K562 (cell line): ENCODE measurements around the gene CPA2. TPM values are rescaled to one million over a fixed set of nuclear protein-coding genes. Genes with fewer than 3 reads are reported as not detected.

Experiments used
- CEBPB ChIP-seq: fragments of 450-650 bp; IDR thresholded peaks from 2 replicates; pipeline ENCODE4 v1.6.1; 2016; ENCODE audit warnings: missing genetic modification characterization, missing compliant biosample characterization
- CTCFL ChIP-seq: IDR thresholded peaks from 2 replicates; pipeline ENCODE4 v1.6.1; 2011; ENCODE audit warnings: borderline replicate concordance, low read depth, mild to moderate bottlenecking, moderate library complexity, low read length; ENCODE audit not compliant: insufficient read depth, poor library complexity, severe bottlenecking
- ESRRA ChIP-seq: fragments of 450-650 bp; IDR thresholded peaks from 2 replicates; pipeline ENCODE4 v1.6.1; 2014; ENCODE audit warnings: low read depth, mild to moderate bottlenecking, moderate library complexity, borderline replicate concordance
- FUS ChIP-seq: fragments of 200-400 bp; formaldehyde crosslinking; optimal IDR thresholded peaks from 2 replicates; pipeline ENCODE3; 2017; ENCODE audit warnings: low read depth, low read length
- KAT8 ChIP-seq: fragments of 450-650 bp; IDR thresholded peaks from 2 replicates; pipeline ENCODE4 v1.6.1; 2016; ENCODE audit warnings: low read depth, mild to moderate bottlenecking
- KDM4B ChIP-seq, 2 experiments: fragments of 450-650 bp in 1 of 2; sonication (generic) in 1 of 2; IDR thresholded peaks; 2 replicates each; pipeline ENCODE4 v1.6.1; 2016 to 2017; ENCODE audit warnings: borderline replicate concordance in 2 of 2, antibody characterized with exemption in 1 of 2, low read depth in 1 of 2, mild to moderate bottlenecking in 1 of 2
- KLF13 ChIP-seq: fragments of 450-650 bp; IDR thresholded peaks from 2 replicates; pipeline ENCODE4 v1.6.1; 2016; ENCODE audit warnings: missing genetic modification characterization, low read depth, mild to moderate bottlenecking, missing compliant biosample characterization, moderate library complexity, borderline replicate concordance
- KLF16 ChIP-seq: IDR thresholded peaks from 2 replicates; pipeline ENCODE4 v1.6.1; 2016; ENCODE audit warnings: antibody characterized with exemption
- NFIX ChIP-seq: fragments of 250-450 bp; sonication (Bioruptor Pico); IDR thresholded peaks from 2 replicates; pipeline ENCODE4 v1.4.0; 2020; ENCODE audit warnings: low read depth, mild to moderate bottlenecking, moderate library complexity
- POLR2AphosphoS2 ChIP-seq: IDR thresholded peaks from 2 replicates; pipeline ENCODE4 v1.6.1; 2012; ENCODE audit warnings: low read length, improper control_type of control experiment
- RREB1 ChIP-seq: fragments of 250-450 bp; sonication (Bioruptor Pico); IDR thresholded peaks from 2 replicates; pipeline ENCODE4 v1.4.0; 2020
- SNIP1 ChIP-seq: fragments of 450-650 bp; IDR thresholded peaks from 2 replicates; pipeline ENCODE4 v1.7.1; 2017; ENCODE audit warnings: low read depth, mild to moderate bottlenecking
- SRSF1 ChIP-seq: fragments of 200-400 bp; formaldehyde crosslinking; IDR thresholded peaks from 2 replicates; pipeline ENCODE4 v1.6.1; 2017; ENCODE audit warnings: mild to moderate bottlenecking, low read depth, low read length, moderate library complexity
- SRSF7 ChIP-seq: fragments of 200-400 bp; formaldehyde crosslinking; optimal IDR thresholded peaks from 2 replicates; pipeline ENCODE3; 2017; ENCODE audit warnings: mild to moderate bottlenecking, low read depth, low read length
- ZBED1 ChIP-seq: IDR thresholded peaks from 2 replicates; pipeline ENCODE4 v1.6.1; 2014
- ZFP91 ChIP-seq: sonication (generic); formaldehyde crosslinking; IDR thresholded peaks from 2 replicates; pipeline ENCODE4 v1.8.0; 2022; ENCODE audit warnings: mild to moderate bottlenecking, missing genetic modification reagents
- ZNF174 ChIP-seq: fragments of 250-450 bp; sonication (Bioruptor Pico); IDR thresholded peaks from 2 replicates; pipeline ENCODE4 v1.4.0; 2020; ENCODE audit warnings: mild to moderate bottlenecking
- ZNF197 ChIP-seq: fragments of 200-800 bp; sonication (Bioruptor generic); IDR thresholded peaks from 2 replicates; pipeline ENCODE4 v1.6.1; 2016; ENCODE audit warnings: low read depth, missing genetic modification characterization, missing compliant biosample characterization
- polyA plus RNA-seq, 8 experiments: library from polyadenylated mRNA; depleted of rRNA in 4 of 8; stranded (reverse) in 5 of 8; unstranded in 3 of 8; fragments of >200 nt; fragmentation: Nextera tagmentation in 2 of 8; fragmentation: Illumina TruSeq in 1 of 8; extraction: Ambion mirVana in 2 of 8; extraction: Trizol in 1 of 8; gene quantifications; 2 replicates each; pipeline versions ENCODE4 v1.2.1 to v1.2.3, GENCODE V29; 2011 to 2014; ENCODE audit warnings: inconsistent platforms in 1 of 8, missing spikeins in 1 of 8
- total RNA-seq, 7 experiments: library from RNA; depleted of rRNA in 6 of 7; stranded (reverse); fragments of >200 nt in 6 of 7; fragmentation: Illumina TruSeq in 2 of 7; extraction: Trizol in 2 of 7; gene quantifications; 2 replicates each; pipeline versions ENCODE4 v1.2.1 to v1.2.3, GENCODE V29; 2011 to 2021; ENCODE audit warnings: low replicate concordance in 1 of 7

The CPA2 gene
- total and polyA plus RNA-seq, 9 of the 15 experiments (the other 6 are each of a cell fraction or from before 2014, with no cell fraction given) = 0.04 to 0.84 (median 0.09) TPM; not detected in 4

- TF ChIP-seq ZNF174 (CRISPR knock-in tag) (no peak), SNIP1 (no peak), SRSF1 (no peak), NFIX (no peak), RREB1 (CRISPR knock-in tag) (no peak), KAT8 (no peak), FUS (no peak), ZNF197 (CRISPR knock-in tag) (no peak), KDM4B (IDR thresholded peaks at IDR 0.05; ENCODE audit: borderline replicate concordance in 2 of 2, low read depth in 1 of 2) (no peak), CTCFL (no peak), ZFP91 (CRISPR knock-in tag) (no peak), KLF16 (no peak), ZBED1 (no peak), POLR2AphosphoS2 (no peak), SRSF7 (no peak), CEBPB (no peak), ESRRA (no peak), KLF13 (tag) (no peak)
These were observed 37.7 kb upstream of the CPA2 start (continued) for GRCh38 chr7:130228840-130229502.
